KMS-11 (cell line): ENCODE measurements around the gene MYO1E.

Experiments used
- H2AFZ ChIP-seq: fragments of 200-600 bp; sonication (generic); 2 replicates; pipeline ENCODE4 v1.6.1; 2016; ENCODE audit warnings: antibody characterized with exemption, mixed run types, low read depth
- H3K27ac ChIP-seq: fragments of 200-600 bp; sonication (generic); 2 replicates; pipeline ENCODE4 v1.6.1; 2016; ENCODE audit warnings: mild to moderate bottlenecking, mixed run types
- H3K27me3 ChIP-seq: fragments of 200-600 bp; sonication (generic); 2 replicates; pipeline ENCODE4 v1.6.1; 2017; ENCODE audit warnings: mild to moderate bottlenecking, low read depth, mixed run types, moderate library complexity; ENCODE audit not compliant: insufficient read depth
- H3K36me3 ChIP-seq: fragments of 200-600 bp; sonication (generic); 2 replicates; pipeline ENCODE4 v1.6.1; 2017; ENCODE audit warnings: mild to moderate bottlenecking, mixed run types; ENCODE audit not compliant: insufficient read depth
- H3K4me1 ChIP-seq: fragments of 200-600 bp; sonication (generic); 2 replicates; pipeline ENCODE4 v1.6.1; 2016; ENCODE audit warnings: mild to moderate bottlenecking, low read depth, mixed run types; ENCODE audit not compliant: poor library complexity, severe bottlenecking
- H3K4me2 ChIP-seq: fragments of 200-600 bp; sonication (generic); 2 replicates; pipeline ENCODE4 v1.7.0; 2016; ENCODE audit warnings: mild to moderate bottlenecking, mixed run types
- H3K4me3 ChIP-seq: fragments of 200-600 bp; sonication (generic); IDR thresholded peaks from 2 replicates; pipeline ENCODE4 v1.6.1; 2017; ENCODE audit warnings: low read depth, low read length, mixed read lengths; ENCODE audit not compliant: insufficient read depth
- H3K79me2 ChIP-seq: fragments of 200-600 bp; sonication (generic); 2 replicates; pipeline ENCODE4 v1.6.1; 2016; ENCODE audit warnings: low read depth, mixed run types; ENCODE audit not compliant: insufficient read depth
- H3K9ac ChIP-seq: fragments of 200-600 bp; sonication (generic); 2 replicates; pipeline ENCODE4 v1.6.1; 2016; ENCODE audit warnings: mild to moderate bottlenecking, mixed run types
- H4K20me1 ChIP-seq: fragments of 200-600 bp; sonication (generic); 2 replicates; pipeline ENCODE4 v1.6.1; 2016; ENCODE audit warnings: mild to moderate bottlenecking, mixed run types; ENCODE audit not compliant: insufficient read depth
- TF ChIP-seq, protein P1 (sequence below): fragments of 200-600 bp; sonication (generic); conservative IDR thresholded peaks from 2 replicates; pipeline ENCODE4 v1.6.1; 2017; ENCODE audit warnings: low read depth, mild to moderate bottlenecking, antibody characterized with exemption, low read length, moderate library complexity, mixed read lengths

MYO1E gene

GRCh38 chr15:59345326-59345725 lies 27.3 kb downstream of the MYO1E start:
- no peak overlapping the region for H3K4me2 ChIP-seq
- H2AFZ ChIP-seq, result no peak overlapping the region
- H3K4me3 ChIP-seq, result no peak overlapping the region
- H3K27me3 ChIP-seq, result no peaks in the 10 kb centered on the region
- no peak overlapping the region for H3K27ac ChIP-seq
- no peaks in the 10 kb centered on the region for H3K36me3 ChIP-seq
- H3K4me1 ChIP-seq, result no peaks in the 10 kb centered on the region
- H4K20me1 ChIP-seq, result no peaks in the 10 kb centered on the region
- H3K79me2 ChIP-seq, result no peaks in the 10 kb centered on the region
- TF ChIP-seq, protein P1, sequence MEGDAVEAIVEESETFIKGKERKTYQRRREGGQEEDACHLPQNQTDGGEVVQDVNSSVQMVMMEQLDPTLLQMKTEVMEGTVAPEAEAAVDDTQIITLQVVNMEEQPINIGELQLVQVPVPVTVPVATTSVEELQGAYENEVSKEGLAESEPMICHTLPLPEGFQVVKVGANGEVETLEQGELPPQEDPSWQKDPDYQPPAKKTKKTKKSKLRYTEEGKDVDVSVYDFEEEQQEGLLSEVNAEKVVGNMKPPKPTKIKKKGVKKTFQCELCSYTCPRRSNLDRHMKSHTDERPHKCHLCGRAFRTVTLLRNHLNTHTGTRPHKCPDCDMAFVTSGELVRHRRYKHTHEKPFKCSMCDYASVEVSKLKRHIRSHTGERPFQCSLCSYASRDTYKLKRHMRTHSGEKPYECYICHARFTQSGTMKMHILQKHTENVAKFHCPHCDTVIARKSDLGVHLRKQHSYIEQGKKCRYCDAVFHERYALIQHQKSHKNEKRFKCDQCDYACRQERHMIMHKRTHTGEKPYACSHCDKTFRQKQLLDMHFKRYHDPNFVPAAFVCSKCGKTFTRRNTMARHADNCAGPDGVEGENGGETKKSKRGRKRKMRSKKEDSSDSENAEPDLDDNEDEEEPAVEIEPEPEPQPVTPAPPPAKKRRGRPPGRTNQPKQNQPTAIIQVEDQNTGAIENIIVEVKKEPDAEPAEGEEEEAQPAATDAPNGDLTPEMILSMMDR, result no peak
- H3K9ac ChIP-seq, result no peak overlapping the region

DNA sequence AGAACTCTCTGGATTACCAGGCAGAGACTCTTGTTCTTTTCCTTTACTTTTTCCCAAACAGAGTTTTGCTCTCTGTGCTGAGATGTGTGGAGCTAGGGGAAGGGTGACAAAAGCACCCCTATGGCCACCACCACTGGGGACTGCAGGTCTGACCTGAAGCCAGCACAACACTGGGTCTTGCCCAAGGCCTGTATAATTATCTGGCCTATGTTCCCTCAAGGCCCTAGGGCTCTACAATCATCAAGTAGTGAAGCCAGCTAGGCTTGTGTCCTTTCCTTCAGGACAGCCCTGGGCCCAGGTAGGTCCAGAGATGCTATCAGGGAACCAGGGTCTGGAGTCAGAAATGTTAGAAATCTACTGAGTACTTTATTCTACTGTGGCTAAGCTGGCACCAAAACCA lies 28.4 kb downstream of the MYO1E start:
- H3K27ac ChIP-seq, result no peak overlapping the region
- no peaks in the 10 kb centered on the region for H3K27me3 ChIP-seq
- no peak overlapping the region for H3K4me2 ChIP-seq
- no peak overlapping the region for H3K4me3 ChIP-seq
- TF ChIP-seq, protein P1, result no peak
- no peaks in the 10 kb centered on the region for H3K36me3 ChIP-seq
- H3K4me1 ChIP-seq, result no peaks in the 10 kb centered on the region
- H3K9ac ChIP-seq, result no peak overlapping the region
- no peaks in the 10 kb centered on the region for H4K20me1 ChIP-seq
- no peak overlapping the region for H2AFZ ChIP-seq
- H3K79me2 ChIP-seq, result no peaks in the 10 kb centered on the region

- TF ChIP-seq, protein P1, result no peak
- Histone ChIP-seq H3K27me3 (no peaks in the 10 kb centered on the region), H3K4me3 (no peak overlapping the region), H3K9ac (no peak overlapping the region), H3K79me2 (no peaks in the 10 kb centered on the region), H2AFZ (no peak overlapping the region), H3K27ac (no peak overlapping the region), H3K4me1 (no peaks in the 10 kb centered on the region), H3K4me2 (no peak overlapping the region), H3K36me3 (no peaks in the 10 kb centered on the region), H4K20me1 (no peaks in the 10 kb centered on the region)
These were observed 32.3 kb downstream of the MYO1E start for GRCh38 chr15:59340325-59340724.

DNA sequence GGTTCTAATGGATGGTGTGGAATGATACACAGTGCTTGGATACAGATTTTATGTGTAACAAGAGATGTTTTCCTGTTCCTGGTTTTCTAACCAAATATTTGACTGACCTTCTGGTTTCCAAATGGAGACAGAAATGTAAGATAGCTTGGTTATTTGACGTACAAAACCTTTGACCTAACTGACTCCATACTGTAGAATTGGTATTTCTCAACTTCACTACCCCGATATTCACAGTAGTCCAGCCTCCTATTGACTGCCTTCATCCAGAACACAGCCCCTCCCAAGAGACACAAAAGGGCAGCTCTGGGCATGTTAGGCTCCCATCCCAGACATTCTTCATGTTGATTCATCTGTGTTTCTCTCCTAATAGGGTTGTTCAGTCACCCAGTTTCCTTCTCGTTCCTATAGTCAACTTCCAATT lies 33.4 kb downstream of the MYO1E start:
- Histone ChIP-seq H3K4me1 (no peaks in the 10 kb centered on the region), H4K20me1 (no peaks in the 10 kb centered on the region), H3K79me2 (no peaks in the 10 kb centered on the region), H3K36me3 (no peaks in the 10 kb centered on the region), H3K27ac (no peak overlapping the region), H3K4me3 (no peak overlapping the region), H3K4me2 (no peak overlapping the region), H3K9ac (no peak overlapping the region), H2AFZ (no peak overlapping the region), H3K27me3 (no peaks in the 10 kb centered on the region)
- TF ChIP-seq, protein P1, result no peak
